CD4-positive, CD25-positive, alpha-beta regulatory T cell (primary cell): Measurements from ENCODE around the gene CLECL1. TPM values are rescaled to one million over a fixed set of nuclear protein-coding genes. Genes with fewer than 3 reads are reported as not detected.

Experiments used
- ATAC-seq, 2 donors: fragments of 150-1000 bp; cut with Tn5 transposase; one replicate each; pipeline ENCODE4 v1.10.0; 2021; ENCODE audit warnings: low read depth in 2 of 2, moderate number of reproducible peaks in 2 of 2, moderate library complexity in 1 of 2
- DNase-seq, 3 donors: peaks; one replicate each; pipeline versions ENCODE4 v3.0.0 to v3.0.0-alpha.2; 2012 to 2022; ENCODE audit warnings: mixed read lengths in 1 of 3
- H3K27ac ChIP-seq: one replicate; pipeline ENCODE4 v1.7.0; 2013; ENCODE audit warnings: mild to moderate bottlenecking, low read length; ENCODE audit not compliant: insufficient read depth, poor library complexity, severe bottlenecking
- H3K27me3 ChIP-seq: one replicate; pipeline ENCODE4 v1.7.0; 2013; ENCODE audit warnings: low read length; ENCODE audit not compliant: control insufficient read depth, insufficient read depth
- H3K36me3 ChIP-seq: one replicate; pipeline ENCODE4 v1.7.0; 2013; ENCODE audit warnings: mild to moderate bottlenecking, low read length, moderate library complexity; ENCODE audit not compliant: control insufficient read depth, insufficient read depth
- H3K4me1 ChIP-seq: 2 replicates; pipeline ENCODE4 v1.7.0; 2013; ENCODE audit warnings: mild to moderate bottlenecking, low read length; ENCODE audit not compliant: insufficient read depth, control insufficient read depth, poor library complexity, severe bottlenecking
- H3K4me3 ChIP-seq: one replicate; pipeline ENCODE4 v1.7.0; 2013; ENCODE audit warnings: low read depth, mild to moderate bottlenecking, low read length, moderate library complexity
- H3K9me3 ChIP-seq, 2 experiments: 1 replicate in 1 of 2; 2 replicates in 1 of 2; pipeline ENCODE4 v1.7.0; 2013; ENCODE audit warnings: low read length in 2 of 2, mild to moderate bottlenecking in 1 of 2, moderate library complexity in 1 of 2; ENCODE audit not compliant: control insufficient read depth in 2 of 2
- H3K27ac Mint-ChIP-seq, 3 donors: one replicate each; pipeline ENCODE4 v1.8.0; 2020 to 2022; ENCODE audit warnings: mild to moderate bottlenecking in 3 of 3, mixed read lengths in 3 of 3, moderate library complexity in 2 of 3
- H3K27me3 Mint-ChIP-seq: one replicate; pipeline ENCODE4 v1.8.0; 2022; ENCODE audit warnings: mild to moderate bottlenecking, mixed read lengths
- H3K36me3 Mint-ChIP-seq: one replicate; pipeline ENCODE4 v1.8.0; 2020; ENCODE audit warnings: mixed read lengths
- H3K4me1 Mint-ChIP-seq, 4 donors: one replicate each; pipeline ENCODE4 v1.8.0; 2020 to 2022; ENCODE audit warnings: mixed read lengths in 4 of 4, mild to moderate bottlenecking in 1 of 4
- H3K4me3 Mint-ChIP-seq, 4 donors: one replicate each; pipeline ENCODE4 v1.8.0; 2020 to 2022; ENCODE audit warnings: mild to moderate bottlenecking in 4 of 4, mixed read lengths in 4 of 4, moderate library complexity in 3 of 4
- H3K9me3 Mint-ChIP-seq, 7 donors: one replicate each; pipeline ENCODE4 v1.8.0; 2020 to 2022; ENCODE audit warnings: mixed read lengths in 7 of 7, mild to moderate bottlenecking in 3 of 7, moderate library complexity in 2 of 7
- polyA plus RNA-seq, 4 donors: library from polyadenylated mRNA; unstranded; fragments of 300-500 nt; fragmentation: Illumina TruSeq; gene quantifications; one replicate each; pipeline ENCODE4 v1.2.3, GENCODE V29; 2021
- total RNA-seq: library from RNA; stranded (reverse); gene quantifications from one replicate; pipeline ENCODE4 v1.2.3, GENCODE V29; 2022

Gene CLECL1
- total and polyA plus RNA-seq, 5 donors from 2014 or later: 0.84 TPM; not detected in 4

- no peak for ATAC-seq
- peak overlapping the region in 1 of 3 donors; percentile 52 for H3K27ac Mint-ChIP-seq
- no peak overlapping the region for H3K4me3 Mint-ChIP-seq
- no peaks in the 10 kb centered on the region for H3K9me3 Mint-ChIP-seq
- peaks cover 21% of the 10 kb centered on the region for H3K27me3 Mint-ChIP-seq
- Histone ChIP-seq H3K4me3 (no peak overlapping the region), H3K9me3 (no peaks in the 10 kb centered on the region), H3K4me1 (peaks cover 5% of the 10 kb centered on the region), H3K27ac (no peak overlapping the region), H3K36me3 (no peaks in the 10 kb centered on the region), H3K27me3 (no peaks in the 10 kb centered on the region)
- no peaks in the 10 kb centered on the region for H3K36me3 Mint-ChIP-seq
- H3K4me1 Mint-ChIP-seq: peaks cover 7 to 18% (median 13%) of the 10 kb centered on the region in 4 donors
- no peak for DNase-seq
Observed at GRCh38 chr12:9730591-9730990, 2.3 kb downstream of the CLECL1 start.

DNA sequence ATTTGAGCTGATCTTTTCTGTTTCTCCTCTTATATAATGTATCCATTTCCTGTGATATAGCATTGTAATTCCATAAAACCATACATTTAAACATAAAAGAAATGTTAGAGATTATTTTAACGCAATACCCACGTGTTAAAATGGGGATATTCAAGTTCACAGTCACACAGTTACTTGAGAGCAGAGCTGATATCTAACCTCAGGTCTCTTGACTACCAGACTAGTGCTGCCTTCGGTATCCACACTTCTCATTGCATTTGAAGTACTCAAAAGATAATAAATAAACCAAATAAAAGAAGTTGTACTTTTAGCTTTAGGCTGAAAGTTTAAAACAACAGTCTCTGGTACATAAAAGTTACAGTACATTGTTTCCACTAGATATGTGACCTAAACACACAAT lies 2.9 kb downstream of the CLECL1 start:
- Mint-ChIP-seq H3K4me1 (peaks cover 7 to 18% (median 13%) of the 10 kb centered on the region in 4 donors), H3K36me3 (no peaks in the 10 kb centered on the region), H3K27ac (no peak overlapping the region), H3K4me3 (no peak overlapping the region), H3K27me3 (peaks cover 21% of the 10 kb centered on the region), H3K9me3 (no peaks in the 10 kb centered on the region)
- H3K27me3 ChIP-seq: no peaks in the 10 kb centered on the region
- H3K4me3 ChIP-seq: no peak overlapping the region
- no peak for DNase-seq
- no peaks in the 10 kb centered on the region for H3K36me3 ChIP-seq
- no peak for ATAC-seq
- no peaks in the 10 kb centered on the region for H3K9me3 ChIP-seq
- H3K4me1 ChIP-seq: peaks cover 5% of the 10 kb centered on the region
- H3K27ac ChIP-seq: no peak overlapping the region

GRCh38 chr12:9729082-9729481 lies 3.8 kb downstream of the CLECL1 start:
- Histone ChIP-seq H3K4me1 (peaks cover 5% of the 10 kb centered on the region), H3K27me3 (no peaks in the 10 kb centered on the region), H3K4me3 (no peak overlapping the region), H3K27ac (no peak overlapping the region), H3K9me3 (no peaks in the 10 kb centered on the region), H3K36me3 (no peaks in the 10 kb centered on the region)
- H3K36me3 Mint-ChIP-seq: no peaks in the 10 kb centered on the region
- H3K27me3 Mint-ChIP-seq: peaks cover 27% of the 10 kb centered on the region
- peaks cover 7 to 18% (median 13%) of the 10 kb centered on the region in 4 donors for H3K4me1 Mint-ChIP-seq
- DNase-seq (no peak), ATAC-seq (no peak)
- no peak overlapping the region for H3K4me3 Mint-ChIP-seq
- H3K27ac Mint-ChIP-seq: no peak overlapping the region
- H3K9me3 Mint-ChIP-seq: no peaks in the 10 kb centered on the region

GRCh38 chr12:9727813-9728212 lies 5.1 kb downstream of the CLECL1 start:
- H3K4me1 Mint-ChIP-seq: peaks cover 5 to 13% (median 6%) of the 10 kb centered on the region in 4 donors
- no peak overlapping the region for H3K27ac Mint-ChIP-seq

GRCh38 chr12:9725213-9725870 lies 7.6 kb downstream of the CLECL1 start:
- Mint-ChIP-seq H3K27ac (no peak overlapping the region), H3K36me3 (no peaks in the 10 kb centered on the region), H3K4me1 (peaks cover 0 to 6% (median 1%) of the 10 kb centered on the region in 4 donors), H3K27me3 (peaks cover 38% of the 10 kb centered on the region), H3K4me3 (no peak overlapping the region), H3K9me3 (no peaks in the 10 kb centered on the region)
- H3K9me3 ChIP-seq: no peaks in the 10 kb centered on the region
- no peak for ATAC-seq
- H3K36me3 ChIP-seq: no peaks in the 10 kb centered on the region
- H3K4me3 ChIP-seq: no peak overlapping the region
- peaks cover 11% of the 10 kb centered on the region for H3K27me3 ChIP-seq
- DNase-seq: no peak
- no peak overlapping the region for H3K27ac ChIP-seq
- H3K4me1 ChIP-seq: no peaks in the 10 kb centered on the region

More at GRCh38 chr12:9727813-9728212, 5.1 kb downstream of the CLECL1 start:
- Histone ChIP-seq H3K4me3 (no peak overlapping the region), H3K36me3 (no peaks in the 10 kb centered on the region), H3K9me3 (no peaks in the 10 kb centered on the region), H3K27ac (no peak overlapping the region), H3K4me1 (peaks cover under 1% of the 10 kb centered on the region), H3K27me3 (peaks cover 5% of the 10 kb centered on the region)
- DNase-seq (no peak), ATAC-seq (no peak)
- H3K4me3 Mint-ChIP-seq: no peak overlapping the region
- no peaks in the 10 kb centered on the region for H3K36me3 Mint-ChIP-seq
- peaks cover 30% of the 10 kb centered on the region for H3K27me3 Mint-ChIP-seq
- no peaks in the 10 kb centered on the region for H3K9me3 Mint-ChIP-seq

GRCh38 chr12:9724023-9724422 lies 8.9 kb downstream of the CLECL1 start:
- no peak overlapping the region for H3K4me3 ChIP-seq
- DNase-seq: no peak
- Mint-ChIP-seq H3K9me3 (no peaks in the 10 kb centered on the region), H3K36me3 (no peaks in the 10 kb centered on the region), H3K27ac (no peak overlapping the region), H3K27me3 (peaks cover 40% of the 10 kb centered on the region), H3K4me1 (peaks cover 0 to 7% (median 1%) of the 10 kb centered on the region in 4 donors), H3K4me3 (no peak overlapping the region)
- H3K36me3 ChIP-seq: no peaks in the 10 kb centered on the region
- H3K4me1 ChIP-seq: no peaks in the 10 kb centered on the region
- H3K27ac ChIP-seq: no peak overlapping the region
- no peak for ATAC-seq
- H3K9me3 ChIP-seq: no peaks in the 10 kb centered on the region
- peaks cover 11% of the 10 kb centered on the region for H3K27me3 ChIP-seq

DNA sequence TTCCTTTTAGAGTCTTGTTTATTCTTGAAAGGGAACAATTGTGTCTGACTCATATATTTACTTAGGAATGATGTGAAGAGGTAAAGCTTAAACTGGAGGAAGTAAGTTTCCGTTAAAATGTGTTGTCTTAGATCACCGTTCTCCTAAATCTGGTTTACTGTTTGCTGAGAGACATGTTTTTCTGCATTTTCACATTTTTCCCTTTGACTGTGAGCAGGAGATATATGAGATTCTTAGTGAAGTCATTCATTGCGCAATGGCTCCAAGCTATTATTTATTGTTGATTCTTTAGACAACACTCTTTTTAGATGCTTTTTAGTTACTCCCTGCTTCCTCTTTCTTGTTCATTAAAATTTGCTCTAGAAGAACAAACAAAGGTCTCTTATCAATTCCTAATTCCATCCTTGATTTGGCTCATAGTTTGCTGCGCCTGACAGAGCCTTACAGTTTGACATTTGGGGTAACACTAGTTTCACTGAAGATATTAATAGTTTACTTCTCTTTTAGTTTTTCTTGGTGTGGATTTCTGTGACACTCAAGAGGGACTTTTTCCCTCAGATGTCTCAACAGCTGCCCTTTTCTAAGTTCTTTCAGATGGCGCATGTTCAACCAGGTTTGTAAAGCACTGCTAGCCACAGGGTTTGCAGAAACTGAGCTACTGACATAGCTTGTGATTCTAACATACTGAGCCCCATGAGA lies 11.4 kb downstream of the CLECL1 start:
- H3K9me3 Mint-ChIP-seq: no peaks in the 10 kb centered on the region
- no peaks in the 10 kb centered on the region for H3K36me3 ChIP-seq
- peaks cover 42% of the 10 kb centered on the region for H3K27me3 Mint-ChIP-seq
- peaks cover 11% of the 10 kb centered on the region for H3K27me3 ChIP-seq
- no peak overlapping the region for H3K27ac ChIP-seq
- DNase-seq (no peak), ATAC-seq (peak; percentile 22 to 28)
- no peak overlapping the region for H3K27ac Mint-ChIP-seq
- no peaks in the 10 kb centered on the region for H3K9me3 ChIP-seq
- peaks cover 0 to 9% (median 1%) of the 10 kb centered on the region in 4 donors for H3K4me1 Mint-ChIP-seq
- no peaks in the 10 kb centered on the region for H3K36me3 Mint-ChIP-seq
- H3K4me3 ChIP-seq: no peak overlapping the region
- H3K4me3 Mint-ChIP-seq: no peak overlapping the region
- H3K4me1 ChIP-seq: no peaks in the 10 kb centered on the region
